Measurements from ENCODE around the gene NDUFA1. TPM values are rescaled to one million over a fixed set of nuclear protein-coding genes. Genes with fewer than 3 reads are reported as not detected.
A peak's percentile ranks its signal among the peaks of the same experiment; 100 is the strongest.

The NDUFA1 gene
- total and polyA plus RNA-seq, 2 of the 13 experiments (the other 11 are each of a cell fraction or from before 2014, with no cell fraction given): 150 to 167 TPM

DNA sequence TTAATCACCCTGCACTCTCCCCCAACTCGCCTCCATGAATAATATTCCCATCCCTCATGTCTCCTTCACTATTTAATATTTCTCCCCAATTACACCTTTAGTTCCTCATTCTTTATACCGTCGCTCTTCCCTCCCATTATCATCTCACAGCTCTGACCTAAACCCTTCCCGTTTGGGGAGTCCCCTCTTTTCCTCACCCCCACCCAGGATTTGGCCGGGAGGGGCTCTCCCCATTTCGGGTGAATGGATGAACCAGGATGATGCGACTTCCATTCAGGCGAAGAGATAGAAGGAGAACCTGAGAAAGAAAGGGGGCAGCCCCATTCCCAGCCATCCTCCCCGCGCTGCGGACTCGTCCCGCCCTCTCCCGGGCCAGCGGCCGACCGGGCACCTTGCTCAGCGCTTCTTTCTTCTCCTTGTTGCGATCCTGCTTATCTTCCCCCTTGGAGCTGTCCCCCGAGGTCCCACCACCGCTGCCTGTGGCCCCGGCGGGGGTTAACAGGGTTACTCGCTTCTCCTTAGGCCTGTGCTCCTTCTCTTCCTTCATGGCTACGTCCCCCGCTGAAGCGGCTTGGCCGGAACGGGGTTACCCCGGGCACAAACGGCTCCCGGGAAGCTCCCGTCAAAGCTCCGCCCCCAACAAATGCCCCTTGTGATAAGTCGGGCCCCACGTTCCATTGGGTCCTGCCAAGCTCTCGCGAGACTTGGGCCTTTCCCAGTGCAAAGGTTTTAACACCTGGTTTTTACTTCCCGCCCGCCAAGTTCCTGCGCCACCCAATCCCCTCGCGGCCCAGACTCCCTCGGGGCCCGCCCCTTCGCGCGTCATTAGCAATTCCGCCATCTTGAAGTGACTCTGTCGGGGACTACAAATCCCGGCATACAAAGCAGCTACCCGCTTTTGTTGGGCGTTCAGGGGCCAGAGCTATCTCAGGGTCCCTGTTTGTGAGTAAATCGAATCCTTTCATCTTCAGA lies 19.0 kb upstream of the NDUFA1 start, which contains the start of gene UPF3B (continued):
- no peak for TF ChIP-seq SNAPC4 (CRISPR knock-in tag; IDR thresholded peaks at IDR 0.05)
- TF ChIP-seq ZMYM2 (CRISPR knock-in tag; IDR thresholded peaks at IDR 0.05): no peak
- 0 out of 2 replicates have a peak, but pooled peaks have one; percentile 31 for TF ChIP-seq ZHX1 (CRISPR knock-in tag; IDR thresholded peaks at IDR 0.05; ENCODE audit: low read depth)
- peak; percentile 43 for TF ChIP-seq HNRNPLL (IDR thresholded peaks at IDR 0.05; ENCODE audit: low read depth, low read length, poor library complexity, severe bottlenecking)
- TF ChIP-seq RBM39 (IDR thresholded peaks at IDR 0.05; ENCODE audit: low read depth, low read length, poor library complexity, severe bottlenecking): no peak
- no peak for TF ChIP-seq SOX13 (IDR thresholded peaks at IDR 0.05)
- no peak; a peak in 1 of 4 replicates for TF ChIP-seq SOX13 (CRISPR knock-in tag; conservative IDR thresholded peaks at IDR 0.05 in 1 of 2, IDR thresholded peaks at IDR 0.05 in 1 of 2)
- no peak for TF ChIP-seq ZNF446 (CRISPR knock-in tag; IDR thresholded peaks at IDR 0.05)
- no peak for TF ChIP-seq HNF4G (IDR thresholded peaks at IDR 0.05; ENCODE audit: borderline replicate concordance, low read depth, low read length)
- TF ChIP-seq HNF4G (CRISPR knock-in tag; IDR thresholded peaks at IDR 0.05; ENCODE audit: borderline replicate concordance, low read depth): no peak
- TF ChIP-seq, protein P1, sequence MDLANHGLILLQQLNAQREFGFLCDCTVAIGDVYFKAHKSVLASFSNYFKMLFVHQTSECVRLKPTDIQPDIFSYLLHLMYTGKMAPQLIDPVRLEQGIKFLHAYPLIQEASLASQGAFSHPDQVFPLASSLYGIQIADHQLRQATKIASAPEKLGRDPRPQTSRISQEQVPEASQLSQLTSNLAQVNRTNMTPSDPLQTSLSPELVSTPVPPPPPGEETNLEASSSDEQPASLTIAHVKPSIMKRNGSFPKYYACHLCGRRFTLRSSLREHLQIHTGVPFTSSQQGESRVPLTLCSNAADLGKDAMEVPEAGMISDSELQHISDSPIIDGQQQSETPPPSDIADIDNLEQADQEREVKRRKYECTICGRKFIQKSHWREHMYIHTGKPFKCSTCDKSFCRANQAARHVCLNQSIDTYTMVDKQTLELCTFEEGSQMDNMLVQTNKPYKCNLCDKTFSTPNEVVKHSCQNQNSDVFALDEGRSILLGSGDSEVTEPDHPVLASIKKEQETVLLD (CRISPR knock-in tag; IDR thresholded peaks at IDR 0.05; ENCODE audit: low read depth): no peak
- TF ChIP-seq SIN3B (IDR thresholded peaks at IDR 0.05; ENCODE audit: low read length): no peak
- TF ChIP-seq, protein P2, sequence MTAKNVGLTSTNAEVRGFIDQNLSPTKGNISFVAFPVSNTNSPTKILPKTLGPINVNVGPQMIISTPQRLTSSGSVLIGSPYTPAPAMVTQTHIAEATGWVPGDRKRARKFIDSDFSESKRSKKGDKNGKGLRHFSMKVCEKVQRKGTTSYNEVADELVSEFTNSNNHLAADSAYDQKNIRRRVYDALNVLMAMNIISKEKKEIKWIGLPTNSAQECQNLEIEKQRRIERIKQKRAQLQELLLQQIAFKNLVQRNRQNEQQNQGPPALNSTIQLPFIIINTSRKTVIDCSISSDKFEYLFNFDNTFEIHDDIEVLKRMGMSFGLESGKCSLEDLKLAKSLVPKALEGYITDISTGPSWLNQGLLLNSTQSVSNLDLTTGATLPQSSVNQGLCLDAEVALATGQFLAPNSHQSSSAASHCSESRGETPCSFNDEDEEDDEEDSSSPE (CRISPR knock-in tag; IDR thresholded peaks at IDR 0.05): peak; percentile 87
- peak; percentile 80 for TF ChIP-seq ZFY (CRISPR knock-in tag; IDR thresholded peaks at IDR 0.05)
- peak; percentile 79 for TF ChIP-seq SAP130 (CRISPR knock-in tag; IDR thresholded peaks at IDR 0.05; ENCODE audit: low read depth)
- no peak for TF ChIP-seq ZNF335 (CRISPR knock-in tag; IDR thresholded peaks at IDR 0.05)
- TF ChIP-seq ZNF430 (CRISPR knock-in tag; IDR thresholded peaks at IDR 0.05): no peak
- no peak for TF ChIP-seq ZNF34 (CRISPR knock-in tag; IDR thresholded peaks at IDR 0.05; ENCODE audit: borderline replicate concordance)

Measured in HepG2 (cell line).